Effector memory CD8-positive, alpha-beta T cell (primary cell): ENCODE data around the gene KIRREL1.

ENCODE experiments used
- ATAC-seq: fragments of 150-1000 bp; cut with Tn5 transposase; replicated peaks from 2 replicates; pipeline ENCODE4 v1.10.0; 2021; ENCODE audit warnings: mild to moderate bottlenecking, moderate library complexity
- DNase-seq, 3 experiments: peaks; one replicate each; pipeline ENCODE4 v3.0.0; 2021
- H3K27ac Mint-ChIP-seq, 2 donors: one replicate each; pipeline ENCODE4 v1.8.0; 2022; ENCODE audit warnings: mild to moderate bottlenecking in 2 of 2, mixed read lengths in 2 of 2, moderate library complexity in 2 of 2
- H3K27me3 Mint-ChIP-seq, 2 donors: one replicate each; pipeline ENCODE4 v1.8.0; 2022; ENCODE audit warnings: mixed read lengths in 2 of 2
- H3K36me3 Mint-ChIP-seq: one replicate; pipeline ENCODE4 v1.8.0; 2022; ENCODE audit warnings: mild to moderate bottlenecking, moderate library complexity, mixed read lengths; ENCODE audit not compliant: insufficient read depth
- H3K4me1 Mint-ChIP-seq, 2 donors: one replicate each; pipeline ENCODE4 v1.8.0; 2022; ENCODE audit warnings: low read depth in 2 of 2, mixed read lengths in 2 of 2
- H3K4me3 Mint-ChIP-seq, 2 donors: one replicate each; pipeline ENCODE4 v1.8.0; 2022; ENCODE audit warnings: mild to moderate bottlenecking in 2 of 2, mixed read lengths in 2 of 2, moderate library complexity in 2 of 2
- H3K9me3 Mint-ChIP-seq, 2 donors: one replicate each; pipeline ENCODE4 v1.8.0; 2022; ENCODE audit warnings: mixed read lengths in 2 of 2

KIRREL1 gene

DNA sequence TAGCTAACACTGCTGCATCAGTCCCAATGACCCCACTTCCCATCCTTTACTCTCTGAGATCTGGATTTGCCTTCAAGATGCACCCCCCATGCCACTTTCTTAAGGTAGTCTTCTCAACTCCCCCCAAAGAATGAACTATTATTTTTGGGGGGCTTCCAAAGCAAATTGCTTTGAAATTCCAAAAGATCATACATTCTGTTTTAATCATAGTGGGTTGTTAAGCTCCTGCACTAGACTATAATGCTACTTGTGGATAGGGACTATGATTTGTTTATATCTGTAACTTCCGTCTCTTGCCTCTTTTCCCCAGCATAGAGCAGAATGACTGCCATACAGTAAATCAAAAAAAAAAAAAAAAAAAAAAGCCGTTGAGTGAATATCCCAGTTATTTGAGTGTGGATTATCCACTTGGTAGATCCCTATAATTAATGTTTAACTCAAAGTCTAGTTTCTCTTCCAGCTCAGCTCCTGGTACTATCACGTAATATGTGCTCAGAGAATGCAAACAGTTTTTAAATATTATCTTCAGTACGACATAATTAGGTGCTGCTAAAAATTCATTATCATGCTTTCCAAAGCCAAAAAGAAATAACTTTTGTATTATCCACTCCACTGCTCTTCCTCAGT lies 26.9 kb downstream of the KIRREL1 start:
- Mint-ChIP-seq H3K27ac (no peak overlapping the region), H3K36me3 (no peaks in the 10 kb centered on the region), H3K4me3 (no peak overlapping the region), H3K27me3 (peaks cover 60 to 80% of the 10 kb centered on the region in 2 donors), H3K9me3 (no peaks in the 10 kb centered on the region), H3K4me1 (no peaks in the 10 kb centered on the region)
- DNase-seq = no peak
- no peak for ATAC-seq

DNA sequence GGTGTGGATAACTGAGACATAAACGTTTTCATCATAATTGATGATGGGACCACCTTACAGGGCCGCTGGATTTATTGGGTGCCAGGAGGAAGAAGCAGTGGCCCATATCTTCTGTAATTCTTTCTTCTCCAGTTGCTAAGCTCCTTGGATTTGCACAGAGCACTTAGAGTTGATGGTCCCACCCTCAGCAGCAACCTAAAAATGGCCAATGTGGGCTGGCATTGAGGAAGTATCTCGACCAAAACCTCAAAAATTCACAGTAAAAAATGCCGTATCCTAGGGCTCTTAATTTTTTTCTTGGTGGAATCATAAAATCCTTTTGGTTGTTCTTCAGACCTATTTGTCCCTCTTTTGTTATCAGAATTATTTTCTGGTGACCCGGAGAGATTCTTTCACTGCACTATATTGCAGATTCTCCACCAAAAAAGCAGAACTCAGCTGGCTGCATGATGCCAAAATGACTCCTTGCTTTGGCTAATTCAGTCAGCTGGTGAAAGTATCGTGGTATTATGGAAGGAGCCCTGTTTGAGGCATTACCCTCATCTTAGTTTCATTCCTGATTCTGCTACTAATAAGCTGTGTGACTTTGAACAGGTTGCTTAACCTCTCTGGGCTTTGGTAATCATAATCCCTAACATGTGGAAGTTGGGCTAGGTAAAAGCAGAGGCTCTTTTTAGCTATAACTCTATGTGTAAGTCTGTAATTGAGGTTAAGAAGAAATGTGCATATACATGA lies 27.6 kb downstream of the KIRREL1 start:
- no peaks in the 10 kb centered on the region for H3K36me3 Mint-ChIP-seq
- no peak overlapping the region for H3K27ac Mint-ChIP-seq
- no peak for DNase-seq
- no peaks in the 10 kb centered on the region for H3K4me1 Mint-ChIP-seq
- no peak overlapping the region for H3K4me3 Mint-ChIP-seq
- ATAC-seq = no peak
- H3K27me3 Mint-ChIP-seq = peaks cover 57 to 78% of the 10 kb centered on the region in 2 donors
- no peaks in the 10 kb centered on the region for H3K9me3 Mint-ChIP-seq

DNA sequence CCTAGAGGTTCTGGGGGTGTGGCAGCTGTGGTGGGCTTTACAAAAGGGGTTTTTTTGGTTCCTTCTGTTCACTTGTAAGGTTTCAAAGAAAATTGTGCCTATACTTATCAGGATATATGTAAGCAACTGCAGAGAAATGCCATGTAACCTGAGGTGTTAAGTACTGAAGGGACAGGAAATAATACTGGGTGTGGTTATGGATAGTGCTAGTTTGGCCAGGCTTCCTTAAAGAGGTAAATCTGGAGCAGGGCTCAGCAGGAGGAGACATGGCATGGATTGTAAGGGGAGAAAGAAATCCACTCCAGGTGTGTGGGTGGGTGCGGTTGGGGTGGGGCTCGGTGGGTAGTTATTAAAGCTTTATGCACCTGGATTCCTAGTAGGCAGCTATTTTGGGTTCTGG lies 28.3 kb downstream of the KIRREL1 start:
- H3K27ac Mint-ChIP-seq = no peak overlapping the region
- no peak overlapping the region for H3K4me3 Mint-ChIP-seq
- no peak for ATAC-seq
- no peaks in the 10 kb centered on the region for H3K9me3 Mint-ChIP-seq
- no peaks in the 10 kb centered on the region for H3K4me1 Mint-ChIP-seq
- no peaks in the 10 kb centered on the region for H3K36me3 Mint-ChIP-seq
- DNase-seq = no peak
- H3K27me3 Mint-ChIP-seq = peaks cover 52 to 72% of the 10 kb centered on the region in 2 donors

DNA sequence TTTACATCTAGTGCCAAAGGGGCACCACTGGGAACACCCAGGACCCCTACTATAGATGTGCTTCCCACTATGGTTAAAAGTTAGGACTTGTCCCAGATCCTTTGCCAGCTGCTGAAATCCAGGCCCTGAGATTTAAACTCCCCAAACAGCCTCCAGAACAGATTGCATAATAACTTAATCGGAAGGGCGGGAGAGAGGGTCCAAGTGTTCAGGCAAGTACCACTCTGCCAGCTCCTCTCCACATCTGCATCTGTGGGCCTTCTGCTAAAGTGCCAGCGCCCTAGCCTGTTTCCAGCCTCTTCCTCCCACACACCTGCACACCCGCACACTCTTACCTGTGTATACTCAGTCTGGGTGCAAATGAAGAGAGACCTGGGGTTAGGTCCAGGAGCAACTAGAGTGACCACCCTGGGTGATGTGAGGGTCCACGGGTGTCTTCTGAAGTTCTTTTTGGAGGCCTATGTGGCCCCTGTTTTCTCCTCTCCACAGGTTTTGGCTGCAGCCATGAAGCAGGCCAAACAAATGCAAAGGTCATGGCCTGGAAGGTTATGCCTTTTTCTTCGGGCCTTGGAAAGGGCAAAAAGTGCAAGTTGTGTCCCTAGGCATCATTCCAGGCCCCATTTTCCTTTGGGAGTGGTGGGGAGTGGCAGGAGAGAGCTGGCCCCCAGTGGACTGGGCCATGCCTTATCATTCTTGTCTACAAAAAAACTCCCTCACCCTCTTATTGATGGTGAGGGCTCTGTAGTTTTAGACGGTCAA lies 29.3 kb downstream of the KIRREL1 start:
- ATAC-seq = no peak
- no peak for DNase-seq
- no peaks in the 10 kb centered on the region for H3K9me3 Mint-ChIP-seq
- H3K36me3 Mint-ChIP-seq = no peaks in the 10 kb centered on the region
- no peak overlapping the region for H3K4me3 Mint-ChIP-seq
- H3K4me1 Mint-ChIP-seq = no peaks in the 10 kb centered on the region
- peaks cover 43 to 62% of the 10 kb centered on the region in 2 donors for H3K27me3 Mint-ChIP-seq
- no peak overlapping the region for H3K27ac Mint-ChIP-seq

DNA sequence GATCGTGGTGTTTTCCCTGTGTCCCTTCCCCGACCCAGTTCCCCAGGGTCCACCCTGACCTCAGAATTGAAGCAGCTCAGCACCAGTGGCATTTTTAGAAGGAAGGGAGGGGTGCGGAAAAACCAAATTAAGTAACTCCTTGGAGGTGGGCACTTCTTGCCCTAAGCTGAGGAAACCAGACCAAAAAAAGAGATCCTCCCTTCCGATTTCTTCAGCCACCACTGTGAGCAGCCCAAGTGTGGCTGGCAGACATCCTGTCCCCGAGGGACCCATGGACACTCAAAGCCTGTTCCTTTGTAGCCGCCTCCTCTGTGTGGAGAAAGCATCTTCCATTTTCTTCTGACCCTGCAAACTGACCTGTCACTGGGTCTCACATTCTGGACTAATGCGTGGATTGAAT lies 31.3 kb downstream of the KIRREL1 start:
- Mint-ChIP-seq H3K27me3 (peaks cover 23 to 42% of the 10 kb centered on the region in 2 donors), H3K27ac (no peak overlapping the region), H3K36me3 (no peaks in the 10 kb centered on the region), H3K4me1 (no peaks in the 10 kb centered on the region), H3K4me3 (no peak overlapping the region), H3K9me3 (no peaks in the 10 kb centered on the region)
- ATAC-seq = no peak
- DNase-seq = no peak

DNA sequence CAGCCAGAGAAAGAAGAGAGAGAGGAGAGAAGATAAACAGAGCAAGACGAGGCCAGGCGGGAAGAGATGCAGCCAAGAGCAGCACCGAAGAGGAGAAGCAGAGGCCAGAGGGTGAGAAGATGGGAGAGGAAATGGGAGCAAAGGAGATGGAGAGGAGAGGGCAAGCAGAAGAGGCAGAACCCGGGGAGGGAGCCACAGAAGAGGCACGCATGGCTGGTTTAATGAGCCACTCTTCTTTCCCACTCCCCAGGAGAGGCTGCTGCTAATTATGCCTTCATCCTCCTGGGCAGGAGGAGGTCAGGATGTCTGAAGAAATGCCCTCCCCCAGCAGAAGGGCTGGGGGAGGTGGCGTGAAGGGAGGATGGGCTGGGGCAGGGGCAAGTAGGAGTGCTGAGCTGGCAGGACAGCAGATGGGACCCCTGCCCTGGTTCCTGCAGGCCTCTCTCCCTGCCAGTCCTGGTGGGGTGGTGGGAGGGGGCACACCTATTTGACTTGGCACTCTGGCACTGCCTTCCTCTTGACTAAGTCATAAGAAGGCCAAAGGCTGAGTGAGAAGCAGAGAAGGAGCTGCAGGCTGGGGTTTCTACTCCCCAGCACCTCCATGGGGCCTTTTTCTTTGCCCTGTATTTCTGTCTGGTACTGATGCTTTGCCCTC lies 32.3 kb downstream of the KIRREL1 start:
- DNase-seq = no peak
- Mint-ChIP-seq H3K27me3 (peaks cover 16 to 36% of the 10 kb centered on the region in 2 donors), H3K9me3 (no peaks in the 10 kb centered on the region), H3K36me3 (no peaks in the 10 kb centered on the region), H3K27ac (no peak overlapping the region), H3K4me1 (no peaks in the 10 kb centered on the region), H3K4me3 (no peak overlapping the region)
- ATAC-seq = no peak

DNA sequence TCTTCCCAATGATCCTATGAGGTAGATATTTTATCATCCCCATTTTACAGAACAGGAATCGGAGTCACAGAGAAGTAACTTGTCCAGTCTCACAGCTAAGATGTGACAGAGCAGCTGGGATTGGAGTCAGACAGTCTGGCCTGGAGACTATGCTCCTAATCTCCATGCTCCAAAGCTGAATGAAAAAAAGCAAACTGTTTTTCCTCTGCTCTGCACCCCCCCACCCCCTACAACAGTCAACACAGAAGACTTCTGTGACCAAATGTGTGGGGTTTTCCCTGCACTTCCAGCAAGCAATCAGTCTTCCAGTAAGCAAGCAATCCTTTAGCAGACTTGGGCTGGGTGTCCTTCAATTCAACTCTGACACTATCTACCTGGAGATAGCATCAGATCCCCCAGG lies 33.2 kb downstream of the KIRREL1 start:
- no peak for ATAC-seq
- H3K27me3 Mint-ChIP-seq = peaks cover 20 to 35% of the 10 kb centered on the region in 2 donors

DNA sequence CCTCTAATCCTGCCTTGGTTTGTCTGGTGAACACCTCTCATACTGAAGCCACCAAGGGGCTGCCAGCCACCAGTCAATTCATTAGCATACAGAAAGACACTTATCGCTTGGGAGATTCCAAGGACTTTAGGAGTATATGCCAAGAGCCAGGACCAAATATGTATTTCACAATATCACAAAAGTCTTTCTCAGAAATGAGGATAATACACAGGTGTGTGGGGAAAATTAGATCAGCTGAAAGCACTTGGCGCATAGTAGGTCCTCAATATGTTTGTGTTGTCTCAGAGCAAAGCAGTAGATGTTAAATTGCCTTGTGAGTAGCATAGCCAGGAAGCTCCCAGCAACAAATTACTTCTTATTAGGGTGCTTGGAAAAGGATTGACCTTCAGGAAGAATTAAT lies 34.1 kb downstream of the KIRREL1 start:
- no peak for DNase-seq
- no peak overlapping the region for H3K4me3 Mint-ChIP-seq
- H3K9me3 Mint-ChIP-seq = no peaks in the 10 kb centered on the region
- peaks cover 29 to 38% of the 10 kb centered on the region in 2 donors for H3K27me3 Mint-ChIP-seq
- no peaks in the 10 kb centered on the region for H3K4me1 Mint-ChIP-seq
- no peak overlapping the region for H3K27ac Mint-ChIP-seq
- no peaks in the 10 kb centered on the region for H3K36me3 Mint-ChIP-seq
- no peak for ATAC-seq

More for the DNA sequence above, 33.2 kb downstream of the KIRREL1 start:
- Mint-ChIP-seq H3K4me1 (no peaks in the 10 kb centered on the region), H3K27ac (no peak overlapping the region), H3K4me3 (no peak overlapping the region), H3K36me3 (no peaks in the 10 kb centered on the region), H3K9me3 (no peaks in the 10 kb centered on the region)
- DNase-seq = no peak

DNA sequence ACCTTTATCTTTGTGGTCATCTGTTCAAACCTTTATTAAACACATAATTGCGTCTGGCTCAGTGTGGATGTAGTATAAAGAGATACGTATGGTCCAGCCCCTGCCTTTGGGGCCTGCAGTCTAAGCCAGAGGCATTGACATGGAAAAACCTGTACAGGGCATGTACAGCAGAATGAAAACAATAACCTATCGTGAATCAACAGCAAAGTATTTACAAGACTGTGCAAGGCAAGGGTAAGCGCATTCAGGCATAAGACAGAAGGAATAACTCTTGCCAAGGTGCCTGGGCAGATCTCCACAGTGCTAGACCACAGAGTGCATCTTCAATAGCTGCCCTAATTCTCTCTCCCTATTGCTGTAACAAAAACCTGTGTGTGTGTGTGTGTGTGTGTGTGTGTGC lies 35.5 kb downstream of the KIRREL1 start:
- Mint-ChIP-seq H3K27ac (no peak overlapping the region), H3K27me3 (peaks cover 32 to 33% of the 10 kb centered on the region in 2 donors), H3K4me1 (no peaks in the 10 kb centered on the region), H3K36me3 (no peaks in the 10 kb centered on the region), H3K4me3 (no peak overlapping the region), H3K9me3 (no peaks in the 10 kb centered on the region)
- DNase-seq (no peak), ATAC-seq (no peak)

DNA sequence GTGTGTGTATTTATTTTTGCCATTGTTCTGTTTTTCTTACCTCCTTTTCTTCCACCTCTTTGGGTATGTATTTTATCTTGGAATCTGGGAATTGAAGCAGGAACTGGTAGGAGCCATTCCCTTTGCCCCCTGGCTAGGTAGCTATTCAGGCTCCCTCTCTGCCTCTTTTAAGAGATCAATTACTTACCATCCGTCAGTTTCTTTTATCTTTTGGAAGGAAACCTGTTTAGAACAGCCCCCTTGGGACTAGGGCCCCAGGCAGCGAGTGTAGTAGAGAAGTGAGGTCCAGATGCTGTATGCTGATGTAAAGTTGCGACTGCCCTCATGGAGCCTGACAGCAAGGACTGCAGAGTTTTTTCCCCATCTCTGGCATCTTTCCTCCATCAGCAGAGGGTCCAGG lies 41.6 kb downstream of the KIRREL1 start:
- ATAC-seq = no peak
- DNase-seq = no peak
- H3K36me3 Mint-ChIP-seq = no peaks in the 10 kb centered on the region
- peaks cover 28 to 46% of the 10 kb centered on the region in 2 donors for H3K27me3 Mint-ChIP-seq
- no peak overlapping the region for H3K27ac Mint-ChIP-seq
- H3K4me1 Mint-ChIP-seq = no peaks in the 10 kb centered on the region
- no peaks in the 10 kb centered on the region for H3K9me3 Mint-ChIP-seq
- no peak overlapping the region for H3K4me3 Mint-ChIP-seq

DNA sequence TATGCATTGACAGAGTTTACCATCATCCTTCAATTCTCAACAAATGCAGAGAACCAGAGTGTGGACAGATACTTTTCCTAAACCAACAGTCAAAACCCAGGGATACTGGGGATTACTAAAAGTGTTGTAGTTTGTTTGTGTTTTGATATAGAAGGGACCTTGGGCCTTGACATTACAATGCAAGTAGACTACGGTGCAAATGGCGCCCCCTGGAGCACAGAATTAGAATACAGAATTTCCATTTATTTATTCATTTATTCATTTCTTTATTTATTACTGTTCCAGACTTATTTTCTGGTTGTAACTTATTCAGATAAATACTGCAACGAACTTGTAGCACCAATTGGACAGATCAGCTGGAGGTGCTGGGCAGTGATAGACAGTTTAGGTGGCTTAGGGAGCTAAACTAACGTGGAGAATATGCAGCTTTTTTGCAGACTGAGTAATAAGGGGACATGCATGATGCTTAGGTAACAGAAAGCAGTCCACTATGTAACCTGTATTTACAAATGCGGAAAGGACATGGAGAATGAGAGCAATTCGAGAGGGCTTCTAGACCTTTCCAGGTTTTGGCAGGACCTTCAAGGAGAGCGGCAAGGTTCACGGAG lies 42.6 kb downstream of the KIRREL1 start:
- peak in 1 of 3 experiments; percentile 7 for DNase-seq
- no peaks in the 10 kb centered on the region for H3K9me3 Mint-ChIP-seq
- no peak overlapping the region for H3K27ac Mint-ChIP-seq
- H3K4me1 Mint-ChIP-seq = no peaks in the 10 kb centered on the region
- no peak for ATAC-seq
- no peak overlapping the region for H3K4me3 Mint-ChIP-seq
- no peaks in the 10 kb centered on the region for H3K36me3 Mint-ChIP-seq
- peaks cover 36 to 56% of the 10 kb centered on the region in 2 donors for H3K27me3 Mint-ChIP-seq

DNA sequence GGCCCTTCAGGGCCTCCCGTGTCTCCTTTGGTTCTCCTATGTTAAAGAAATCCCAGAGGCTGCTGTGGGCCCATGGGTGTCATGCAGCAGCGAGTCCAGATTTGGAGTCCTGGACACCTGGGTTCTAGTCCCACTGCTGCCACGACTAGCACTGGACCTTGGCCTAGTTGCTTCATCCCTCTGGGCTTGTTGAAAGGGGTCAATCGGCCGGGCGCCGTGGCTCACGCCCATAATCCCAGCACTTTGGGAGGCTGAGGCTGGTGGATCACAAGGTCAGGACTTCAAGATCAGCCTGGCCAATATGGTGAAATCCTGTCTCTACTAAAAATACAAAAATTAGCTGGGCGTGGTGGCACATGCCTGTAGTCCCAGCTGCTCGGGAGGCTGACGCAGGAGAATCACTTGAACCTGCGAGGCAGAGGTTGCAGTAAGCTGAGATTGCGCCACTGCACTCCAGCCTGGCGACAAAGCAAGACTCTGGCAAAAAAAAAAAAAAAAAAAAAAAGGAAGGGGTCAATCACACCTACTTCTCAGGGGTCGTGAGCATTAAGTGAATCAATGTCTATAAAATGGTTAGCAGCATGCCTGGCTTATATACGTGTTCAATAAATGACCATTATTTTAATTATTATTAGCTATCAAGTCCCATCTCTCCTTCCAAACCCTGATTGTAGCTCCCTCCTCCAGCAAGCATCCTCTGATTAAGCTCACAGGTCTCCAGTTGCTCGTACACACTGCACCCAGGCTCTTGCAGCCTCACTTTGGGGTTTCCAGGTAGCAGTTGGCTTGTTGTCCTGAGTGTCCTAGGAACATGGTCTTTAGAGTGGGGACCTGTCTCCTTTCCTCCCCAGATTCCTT lies 43.8 kb downstream of the KIRREL1 start:
- no peaks in the 10 kb centered on the region for H3K9me3 Mint-ChIP-seq
- no peak overlapping the region for H3K4me3 Mint-ChIP-seq
- DNase-seq (no peak), ATAC-seq (no peak)
- no peaks in the 10 kb centered on the region for H3K36me3 Mint-ChIP-seq
- no peaks in the 10 kb centered on the region for H3K4me1 Mint-ChIP-seq
- H3K27ac Mint-ChIP-seq = no peak overlapping the region
- peaks cover 36 to 56% of the 10 kb centered on the region in 2 donors for H3K27me3 Mint-ChIP-seq
